LNCaP clone FGC (cell line): ENCODE measurements around the gene CEP164.
A peak's percentile ranks its signal among the peaks of the same experiment; 100 is the strongest.

Experiments
- DNase-seq: peaks from one replicate; pipeline ENCODE4 v3.0.0-alpha.2; 2011; ENCODE audit warnings: low read depth
- H3K4me3 ChIP-seq: 2 replicates; pipeline ENCODE4 v1.5.1; 2011; ENCODE audit warnings: mild to moderate bottlenecking, low read depth, low read length, control low read depth
- CTCF ChIP-seq: IDR thresholded peaks from 2 replicates; pipeline ENCODE4 v1.5.1; 2012; ENCODE audit warnings: mild to moderate bottlenecking; ENCODE audit not compliant: control insufficient read depth, insufficient read depth; ENCODE audit errors: extremely low read depth

Gene CEP164

DNA sequence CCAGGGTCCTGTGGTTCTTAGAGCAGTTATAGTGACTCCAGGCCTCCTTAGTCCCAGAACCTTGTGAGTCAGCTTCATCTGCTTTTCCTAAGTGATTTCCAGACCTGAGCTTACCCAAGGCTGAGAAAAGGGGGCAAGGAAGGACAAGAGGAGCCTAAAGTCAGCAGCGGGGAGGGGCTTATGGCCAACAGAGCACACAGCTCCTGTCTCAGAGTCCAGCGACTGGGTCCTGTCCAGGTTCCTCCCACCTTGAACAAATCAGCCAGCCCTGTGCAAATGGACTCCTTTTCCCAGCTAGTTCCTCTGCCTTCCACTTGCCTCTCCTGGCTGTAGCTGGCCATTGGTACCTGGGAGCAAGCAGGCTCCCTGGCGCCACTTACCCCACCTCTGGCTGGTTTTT is 22.5 kb upstream of the CEP164 start:
- no peak overlapping the region for H3K4me3 ChIP-seq
- DNase-seq, result no peak
- no peak for TF ChIP-seq CTCF

DNA sequence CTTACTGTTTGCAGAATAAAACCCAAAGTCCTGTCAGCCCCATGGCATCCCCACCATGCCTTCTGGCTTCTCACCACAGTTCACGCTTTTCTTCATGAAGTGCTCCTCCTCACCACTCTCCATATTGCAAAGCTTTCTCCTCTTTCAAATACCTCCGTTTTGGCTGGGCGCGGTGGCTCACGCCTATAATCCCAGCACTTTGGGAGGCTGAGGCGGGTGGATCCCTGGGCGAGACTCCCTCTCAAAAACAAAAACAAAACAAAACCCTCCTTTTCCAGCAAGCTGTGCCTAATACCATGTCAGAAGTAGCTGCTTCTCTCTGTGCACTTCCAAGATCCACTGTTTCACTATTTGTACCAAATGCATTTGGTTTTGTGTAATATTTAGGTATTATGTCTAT is 18.3 kb upstream of the CEP164 start:
- no peak for DNase-seq
- TF ChIP-seq CTCF, result no peak
- H3K4me3 ChIP-seq, result no peak overlapping the region

DNA sequence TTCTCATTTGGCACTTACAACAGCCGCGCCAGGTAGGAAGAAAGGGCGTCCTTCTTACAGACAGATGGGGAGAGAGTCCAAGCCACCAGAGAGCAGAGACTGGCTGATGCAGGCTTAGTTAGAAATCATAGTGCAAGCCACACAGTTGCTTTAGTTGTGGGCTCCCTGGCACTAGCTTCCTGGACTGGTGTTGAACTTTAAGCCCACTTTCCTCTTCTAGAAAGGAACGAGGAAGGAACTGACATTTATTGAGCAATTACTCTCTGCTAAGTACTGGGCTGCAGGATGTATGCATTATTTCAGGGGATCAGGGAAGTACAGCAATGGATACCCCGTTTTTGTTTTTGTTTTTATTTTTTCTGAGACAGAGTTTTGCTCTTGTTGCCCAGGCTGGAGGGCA is 14.6 kb upstream of the CEP164 start:
- H3K4me3 ChIP-seq, result no peak overlapping the region
- TF ChIP-seq CTCF, result no peak
- no peak for DNase-seq

GRCh38 chr11:117313828-117314768 is 13.6 kb upstream of the CEP164 start:
- DNase-seq, result peak; percentile 6
- H3K4me3 ChIP-seq, result no peak overlapping the region
- no peak for TF ChIP-seq CTCF

GRCh38 chr11:117314840-117315239 is 12.8 kb upstream of the CEP164 start:
- no peak for DNase-seq
- peak overlapping the region; percentile 75 for H3K4me3 ChIP-seq
- no peak for TF ChIP-seq CTCF

DNA sequence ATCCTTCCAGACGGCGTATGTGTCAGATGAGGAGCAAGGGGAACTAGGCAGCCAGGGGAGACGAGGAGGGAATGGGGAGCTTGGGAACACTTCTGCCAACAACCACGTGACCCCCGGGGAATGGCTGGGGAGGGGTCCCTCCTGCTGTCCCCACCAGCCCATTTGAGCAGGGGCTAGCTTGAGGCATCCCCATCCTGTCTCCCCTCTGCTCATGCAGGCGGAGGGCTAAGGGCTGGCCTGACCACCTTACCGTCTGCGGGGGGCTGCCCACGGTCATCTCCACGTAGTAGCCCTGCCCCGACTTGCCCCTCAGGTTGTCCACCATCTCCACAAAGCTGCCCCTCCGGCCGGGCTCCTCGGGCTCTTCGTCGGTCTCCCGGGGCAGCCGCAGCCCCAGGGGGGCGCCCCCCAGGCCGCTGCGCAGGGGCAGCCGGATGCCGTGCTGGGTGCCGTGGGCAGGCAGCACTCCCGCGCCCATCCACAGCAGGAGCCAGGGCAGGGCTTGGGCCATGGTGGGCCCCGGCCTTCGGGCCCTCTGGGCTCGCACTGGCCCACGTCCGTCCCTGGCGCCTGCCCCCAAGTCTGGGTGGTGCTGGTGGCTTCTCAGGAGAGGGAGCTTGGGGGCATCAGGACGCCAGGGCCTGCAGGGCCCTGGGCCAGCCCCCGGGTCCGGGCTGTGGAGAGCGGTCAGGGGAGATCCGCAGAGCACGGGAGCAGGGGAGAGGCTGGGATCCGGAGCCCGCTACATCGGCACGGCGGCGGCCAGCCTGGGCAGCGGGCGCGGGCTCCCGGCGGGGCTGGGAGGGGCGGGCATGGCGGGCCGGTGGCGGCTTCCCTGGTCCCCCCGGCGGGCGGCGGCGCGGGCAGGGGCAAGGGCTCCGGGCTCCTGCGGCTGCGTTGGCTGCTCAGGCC is 12.1 kb upstream of the CEP164 start:
- H3K4me3 ChIP-seq, result peak overlapping the region; percentile 75
- no peak for TF ChIP-seq CTCF
- no peak for DNase-seq
